ENCODE data around the gene KIAA1671.

KIAA1671 gene

DNA sequence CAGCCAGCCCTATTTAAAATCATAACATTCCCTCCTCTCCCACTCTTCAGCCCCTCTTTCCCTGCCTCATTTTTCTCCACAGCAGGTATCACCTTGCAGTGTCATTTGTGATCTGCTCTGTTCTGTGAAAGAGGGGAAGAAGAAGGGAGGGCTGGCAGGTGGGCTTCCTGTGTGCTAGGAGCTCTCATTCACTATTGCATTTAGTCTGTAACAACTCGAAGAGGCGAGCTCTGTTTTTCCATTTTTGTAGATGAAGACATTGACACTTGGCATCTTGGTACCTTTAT, 195.1 kb downstream of the KIAA1671 start:
- no peak for DNase-seq (ENCODE audit: low read depth)

DNA sequence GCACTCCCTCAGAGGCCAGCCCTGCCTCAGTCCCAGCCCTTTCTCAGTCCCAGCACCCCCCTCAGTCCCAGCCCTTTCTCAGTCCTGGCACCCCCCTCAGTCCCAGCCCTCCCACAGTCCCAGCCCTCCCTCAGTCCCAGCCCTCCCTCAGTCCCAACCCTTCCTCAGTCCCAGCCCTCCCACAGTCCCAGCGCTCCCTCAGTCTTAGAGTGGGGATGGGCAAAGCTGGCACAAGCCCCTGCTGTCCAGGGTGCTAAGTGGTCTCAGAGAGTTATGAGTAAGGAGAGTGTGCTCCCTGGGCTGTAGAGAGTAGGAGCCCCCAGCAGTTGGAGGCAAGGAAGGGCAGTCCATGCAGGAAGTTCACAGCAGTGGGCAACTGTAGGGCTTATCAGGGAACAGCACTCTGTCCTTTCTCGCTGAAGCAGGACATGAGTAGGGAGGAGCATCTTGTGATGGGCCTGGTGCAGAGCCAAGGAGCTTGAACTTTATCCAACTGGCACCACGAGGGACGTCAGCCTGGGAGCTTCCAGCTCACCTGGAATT, 195.7 kb downstream of the KIAA1671 start:
- no peak for DNase-seq (ENCODE audit: low read depth)

DNA sequence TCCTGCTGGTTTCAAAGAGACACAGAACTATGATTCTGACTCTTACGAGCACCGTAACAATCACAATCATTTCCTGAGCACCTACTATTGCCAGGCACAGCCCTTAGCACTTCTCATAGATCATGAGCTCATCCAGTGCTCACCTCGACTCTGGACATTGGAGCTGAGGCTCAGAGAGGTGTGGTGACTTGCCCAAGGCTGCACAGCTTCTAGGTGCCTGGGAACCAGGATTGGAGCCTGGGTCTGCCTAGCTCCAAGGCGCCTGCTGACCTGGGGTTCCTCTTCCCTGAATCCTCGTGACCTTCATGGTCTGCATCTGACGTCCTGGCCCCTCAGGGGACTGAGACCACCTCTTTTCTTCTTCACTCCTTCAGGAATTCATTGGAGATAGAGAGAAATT, 196.5 kb downstream of the KIAA1671 start:
- DNase-seq (ENCODE audit: low read depth): no peak

DNA sequence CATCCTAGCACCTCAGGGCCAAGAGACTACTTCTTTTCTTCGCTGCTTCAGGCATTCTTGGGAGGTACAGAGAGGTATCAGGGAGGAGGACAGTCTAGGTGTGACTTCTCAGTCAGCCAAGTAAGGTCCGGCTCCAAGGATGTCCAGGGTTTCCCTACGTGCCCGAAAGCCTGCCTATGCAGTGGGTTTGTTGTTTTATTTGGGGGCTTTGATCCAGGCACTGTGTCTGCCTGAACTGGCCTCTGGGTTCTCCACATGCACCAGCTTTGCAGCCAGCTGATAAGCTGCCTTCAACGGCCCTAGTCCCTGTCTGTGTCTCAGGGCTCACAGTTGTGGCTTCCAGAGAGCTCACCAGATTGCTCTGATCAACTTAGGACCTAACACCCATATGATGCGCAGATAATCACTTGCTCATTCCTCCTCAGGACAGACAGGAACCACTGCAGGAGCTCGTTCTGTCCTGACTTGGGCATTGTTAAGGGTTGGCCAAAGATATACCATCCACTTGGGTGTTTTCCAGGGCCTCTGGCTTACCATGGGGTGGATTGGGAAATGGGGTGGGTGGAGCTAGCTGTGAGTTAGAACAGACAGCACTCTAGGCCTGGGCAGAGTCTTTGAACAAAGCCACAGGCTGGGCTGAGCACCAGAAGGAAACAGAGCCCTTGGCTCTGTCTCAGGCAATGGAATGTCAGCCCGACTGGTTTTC, 201.6 kb downstream of the KIAA1671 start:
- peak; percentile 92 for DNase-seq (ENCODE audit: low read depth)

DNA sequence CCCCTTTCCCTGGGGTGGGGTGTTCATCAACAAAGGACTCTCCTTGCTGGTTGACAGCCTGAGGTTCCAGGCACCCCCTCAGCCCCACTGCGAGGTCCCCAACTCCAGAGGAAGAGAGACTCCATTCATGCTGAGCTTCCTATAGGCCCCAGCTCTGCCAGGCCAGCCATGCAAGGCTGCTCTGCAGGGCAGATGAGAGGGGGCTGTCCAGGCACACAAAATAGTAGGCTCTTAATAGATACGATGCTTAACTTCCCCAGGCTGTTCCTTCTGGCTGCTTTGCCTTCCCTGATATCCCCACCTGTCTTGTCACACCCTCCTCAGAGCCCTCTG, 202.1 kb downstream of the KIAA1671 start:
- DNase-seq (ENCODE audit: low read depth): no peak

DNA sequence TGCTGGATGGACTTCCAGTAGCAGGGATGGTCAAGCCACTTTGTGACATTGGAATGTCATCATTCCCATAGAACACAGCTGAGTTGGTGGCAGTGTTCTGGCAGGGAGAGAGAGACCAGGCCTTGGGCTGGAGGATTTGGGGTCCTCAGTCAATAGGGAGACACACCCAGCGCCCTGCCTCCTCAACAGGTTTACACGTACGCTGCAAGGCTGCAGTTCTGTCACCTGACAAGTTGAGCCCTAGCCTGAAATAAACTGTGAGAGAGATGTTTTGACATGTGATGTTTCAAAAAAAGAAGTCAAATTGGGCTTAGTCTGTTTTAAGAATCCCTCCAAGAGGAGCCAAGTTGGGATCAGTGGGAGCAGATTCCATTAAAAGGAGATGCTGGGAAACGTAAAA, 204.2 kb downstream of the KIAA1671 start:
- no peak for DNase-seq (ENCODE audit: low read depth)

DNA sequence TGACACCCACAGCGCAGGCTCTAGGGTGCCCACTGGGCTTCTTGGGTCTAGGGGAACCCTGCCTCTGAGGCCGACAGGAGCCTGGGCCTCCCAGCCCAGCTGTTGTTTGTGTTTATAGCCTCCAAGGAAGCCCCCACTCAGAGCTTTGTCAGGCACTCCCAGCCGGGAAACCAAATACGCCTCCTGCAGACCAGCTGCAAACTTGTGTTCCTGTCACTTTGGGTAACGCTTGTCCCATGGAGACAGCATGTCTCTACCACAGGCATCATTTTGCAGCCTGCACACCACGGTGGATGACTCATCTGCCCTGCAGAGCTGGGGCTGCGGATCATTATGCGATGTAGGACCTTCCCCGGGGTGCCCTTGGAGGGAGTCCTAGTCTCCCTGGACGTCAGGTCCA, 206.5 kb downstream of the KIAA1671 start:
- DNase-seq (ENCODE audit: low read depth): peak; percentile 18

DNA sequence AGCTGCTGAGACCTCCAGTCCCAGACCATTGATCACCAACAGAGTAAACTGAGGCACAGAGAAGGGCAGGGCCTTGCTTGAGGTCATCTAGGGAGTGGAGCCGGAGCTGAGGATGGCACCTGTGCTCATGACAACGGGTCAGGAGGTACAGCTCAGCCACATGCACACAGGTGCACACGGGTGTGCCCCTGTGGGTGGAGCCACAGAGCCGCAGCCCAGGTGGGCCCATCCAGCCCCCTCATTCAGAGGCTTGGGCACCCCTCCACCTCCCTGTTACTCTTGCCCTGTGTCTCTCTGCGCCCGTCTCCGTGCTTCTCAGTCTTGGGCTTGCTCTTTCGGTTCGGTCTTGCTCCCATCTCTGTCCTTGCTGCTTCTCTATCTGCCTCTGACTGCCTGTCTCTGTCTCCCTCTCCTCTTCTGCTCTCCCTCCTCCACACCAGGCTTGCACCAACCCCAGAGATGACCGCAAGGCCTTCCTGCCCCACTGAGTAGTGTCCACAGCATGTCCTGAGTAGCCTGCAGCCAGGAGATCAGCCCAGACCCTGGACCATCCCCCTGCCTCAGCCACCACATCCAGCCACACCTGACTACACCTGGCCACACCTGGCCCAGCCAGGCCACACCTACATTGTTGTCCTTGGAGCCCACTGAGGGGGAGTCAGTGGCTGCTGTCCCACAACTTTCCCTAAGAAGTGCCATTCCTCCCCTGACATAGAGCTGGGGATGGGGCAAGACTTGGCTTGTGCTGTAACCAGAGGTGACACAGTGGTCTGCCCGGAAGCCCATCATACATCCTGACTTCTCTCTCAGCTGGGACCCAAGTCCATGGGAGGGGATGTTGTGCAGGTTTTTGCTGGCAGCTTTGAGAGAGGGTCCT, 207.8 kb downstream of the KIAA1671 start:
- DNase-seq (ENCODE audit: low read depth): no peak

DNA sequence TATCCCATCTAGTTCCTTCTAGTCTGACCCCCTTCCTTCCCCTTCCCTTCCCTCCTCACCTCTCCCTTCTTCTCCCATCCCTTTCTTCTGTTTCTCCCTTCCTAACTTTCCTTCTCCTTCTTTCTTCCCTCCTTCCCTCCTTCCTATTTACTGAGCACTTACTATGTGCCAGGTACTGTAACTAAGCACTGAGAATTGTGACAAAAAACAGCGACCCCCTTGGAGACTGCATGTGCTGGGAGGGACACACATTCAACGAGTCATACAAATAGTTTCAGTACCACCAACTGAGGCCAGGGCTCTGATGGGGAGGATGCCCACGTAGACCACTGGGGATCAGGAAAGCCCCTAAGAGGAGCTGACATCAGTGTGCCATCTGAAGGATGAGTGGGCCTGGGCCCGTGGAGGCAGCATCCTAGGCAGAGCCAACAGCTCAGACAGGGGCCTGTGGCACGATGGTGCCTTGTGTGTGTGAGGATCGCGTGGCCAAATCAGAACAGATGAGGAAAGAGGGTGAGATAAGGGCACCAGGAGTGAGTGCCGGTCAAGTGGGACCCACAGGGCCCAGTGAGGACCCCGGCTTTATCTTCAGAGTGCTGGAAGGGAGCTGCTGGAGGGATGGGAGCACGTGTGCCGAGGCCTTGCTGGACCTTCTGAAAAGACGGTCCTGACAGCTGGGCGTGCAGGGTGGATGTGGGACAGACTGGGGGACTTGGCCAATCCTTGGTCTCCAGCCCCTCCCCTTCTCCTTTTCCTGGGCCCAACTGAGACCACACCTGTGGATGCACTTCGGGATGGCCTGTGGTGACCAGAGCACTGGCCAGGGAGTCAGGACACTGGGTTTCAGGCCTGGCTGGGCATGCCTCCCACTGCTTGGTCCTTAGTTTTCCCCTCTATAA, 208.8 kb downstream of the KIAA1671 start:
- DNase-seq (ENCODE audit: low read depth): no peak

DNA sequence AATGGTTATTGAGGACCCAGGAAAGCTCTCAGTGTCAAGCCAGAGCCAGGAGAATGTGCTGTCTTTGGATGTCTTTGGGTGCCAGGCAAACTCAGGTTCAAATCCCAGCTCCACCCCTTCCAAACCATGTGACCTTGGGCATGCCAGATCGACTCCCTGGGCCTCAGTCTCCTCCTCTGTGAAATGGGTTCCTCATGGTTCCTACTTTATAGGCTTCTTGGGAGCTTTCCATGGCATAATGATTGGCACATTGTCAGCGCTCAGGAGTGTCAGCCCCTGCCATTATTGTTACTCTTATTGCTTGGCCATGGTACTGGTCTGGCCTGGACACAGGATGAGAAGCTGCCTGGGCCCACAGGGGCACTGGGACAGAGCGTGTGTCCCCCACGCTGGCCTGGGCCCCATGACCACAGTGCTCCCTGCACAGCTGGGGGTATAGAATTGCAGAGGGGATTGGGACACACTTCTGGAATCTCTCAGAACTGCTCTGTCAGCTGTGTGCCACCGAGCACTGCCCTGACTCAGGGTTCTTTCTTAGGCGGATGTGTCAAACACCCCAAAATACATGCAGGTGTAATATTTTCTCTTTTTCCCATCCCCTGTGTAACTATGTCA, 209.5 kb downstream of the KIAA1671 start:
- DNase-seq (ENCODE audit: low read depth): peak; percentile 16

DNA sequence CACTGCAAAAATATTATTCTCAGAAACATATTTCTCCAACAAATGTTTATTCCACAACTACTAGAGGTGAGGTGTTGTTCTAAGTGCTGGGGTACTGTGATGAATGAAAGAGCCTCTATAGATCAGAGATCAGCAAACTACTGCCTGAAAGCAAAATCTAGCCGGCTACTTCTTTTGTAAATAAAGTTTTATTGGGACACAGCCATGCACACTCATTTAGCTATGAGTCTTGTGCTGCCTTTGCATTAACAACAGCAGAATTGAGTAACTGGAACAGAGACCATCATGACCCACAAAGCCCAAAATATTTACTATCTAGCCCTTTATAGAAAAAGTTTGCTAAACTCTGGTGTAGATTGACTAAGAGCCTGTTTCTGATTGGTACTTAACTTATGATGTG, 210.0 kb downstream of the KIAA1671 start:
- DNase-seq (ENCODE audit: low read depth): no peak

DNA sequence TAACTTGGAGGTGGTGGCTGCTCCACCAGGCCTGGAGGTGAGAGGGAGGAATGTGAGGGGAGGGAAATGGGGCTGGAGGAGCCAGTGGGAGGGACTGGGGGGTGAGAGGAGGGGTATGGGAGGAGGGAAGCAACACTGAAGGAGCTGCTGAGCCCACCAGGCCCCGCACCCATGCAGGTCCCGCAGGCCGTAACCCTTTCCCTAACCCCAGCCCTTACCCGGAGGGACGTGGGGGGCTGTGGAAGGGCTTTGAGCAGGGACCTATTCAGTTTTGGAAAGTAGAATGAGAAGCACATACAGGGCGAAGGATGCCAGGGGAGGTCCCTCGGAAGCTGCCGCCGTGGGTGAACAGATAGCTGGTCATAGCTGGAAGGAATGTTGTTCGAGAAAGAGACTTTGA, 213.3 kb downstream of the KIAA1671 start:
- no peak for DNase-seq (ENCODE audit: low read depth)

DNA sequence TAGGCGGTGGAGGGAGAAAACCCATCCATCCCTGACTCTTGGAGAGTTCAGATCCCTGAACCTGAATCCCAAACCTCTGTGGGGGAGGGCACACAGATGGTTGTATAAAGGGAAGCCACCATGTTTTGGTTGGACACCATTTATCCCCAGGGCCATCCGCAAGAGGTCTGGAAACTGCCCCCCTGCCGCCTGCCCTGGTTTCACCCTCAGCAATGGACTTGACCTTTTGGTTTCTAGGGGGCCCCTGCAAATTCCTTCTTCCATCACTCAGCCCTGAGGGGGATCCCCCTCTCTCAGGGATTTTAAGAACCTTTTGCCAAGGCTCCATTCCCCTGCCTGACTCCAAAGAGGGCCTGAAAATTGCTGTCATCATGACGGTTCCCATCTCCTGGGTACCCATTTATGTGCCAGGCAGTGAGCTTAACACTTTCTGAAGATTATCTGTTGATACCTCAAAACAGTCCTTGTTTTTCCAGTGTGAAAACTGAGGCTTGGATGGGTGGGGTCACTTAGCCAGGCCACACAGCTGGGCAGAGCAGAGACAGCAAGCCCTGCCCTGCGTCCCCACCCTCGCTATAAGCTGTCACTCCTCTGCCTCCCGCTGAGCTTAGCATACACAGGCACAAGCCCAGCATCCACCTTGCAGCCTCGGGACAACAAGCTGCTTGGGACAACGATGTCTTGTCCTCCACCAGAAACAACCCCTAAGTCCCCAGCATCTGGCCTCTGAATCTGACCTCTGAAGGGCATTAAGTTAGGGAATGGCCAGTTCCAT, 213.9 kb downstream of the KIAA1671 start:
- DNase-seq (ENCODE audit: low read depth): no peak

DNA sequence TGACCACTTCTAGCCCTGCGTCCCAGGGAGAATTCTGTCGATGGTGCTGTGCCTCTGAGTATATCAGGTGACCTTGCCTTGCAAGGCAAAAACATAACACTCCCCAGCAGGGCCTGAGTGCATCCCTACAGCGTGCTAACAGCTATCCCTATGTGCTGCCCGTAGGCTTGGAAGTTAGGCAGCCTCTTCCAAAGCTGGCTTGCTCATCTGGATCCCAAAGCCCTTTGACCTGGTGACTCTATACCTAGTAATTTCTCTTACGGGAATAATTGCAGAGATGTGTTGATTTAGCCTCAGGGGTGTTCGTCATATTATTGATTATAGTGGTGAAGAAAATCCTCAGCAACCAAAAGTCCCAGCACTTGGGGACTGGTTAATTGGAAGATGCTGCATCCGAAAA, 214.6 kb downstream of the KIAA1671 start:
- no peak for DNase-seq (ENCODE audit: low read depth)

DNA sequence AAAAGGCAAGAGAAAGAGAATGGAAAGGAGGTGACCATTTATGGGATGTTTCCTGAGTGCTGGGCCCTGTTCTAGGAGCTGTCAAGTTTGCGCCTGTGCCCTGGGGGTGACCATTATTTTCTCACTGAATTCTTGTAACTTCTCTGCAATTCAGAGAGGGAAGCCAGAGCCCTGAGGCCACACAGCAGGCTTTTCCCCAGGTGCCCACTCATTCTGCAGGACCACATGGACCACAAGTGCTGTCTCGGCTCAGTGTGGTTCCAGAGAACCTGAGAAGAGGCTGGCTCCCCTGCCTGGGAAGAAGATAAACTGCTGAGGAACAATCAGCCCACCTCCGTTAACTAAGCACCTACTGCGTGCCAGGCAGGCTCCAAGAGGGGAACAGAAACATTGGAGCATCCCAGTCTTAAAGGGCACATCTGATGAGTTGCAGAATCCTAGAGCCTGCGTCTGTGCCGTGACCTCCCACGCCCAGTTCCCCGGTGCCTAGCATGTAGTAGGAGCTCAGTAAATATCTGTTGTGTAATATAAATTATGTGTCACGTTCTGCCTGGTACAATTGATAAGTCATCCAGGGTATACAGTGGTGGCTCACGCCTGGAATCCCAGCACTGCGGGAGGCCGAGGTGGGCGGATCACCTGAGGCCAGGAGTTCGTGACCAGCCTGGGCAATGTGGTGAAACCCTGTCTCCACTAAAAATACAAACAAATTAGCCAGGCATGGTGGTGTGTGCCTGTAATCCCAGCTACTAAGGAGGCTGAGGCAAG, 215.5 kb downstream of the KIAA1671 start:
- no peak for DNase-seq (ENCODE audit: low read depth)

DNA sequence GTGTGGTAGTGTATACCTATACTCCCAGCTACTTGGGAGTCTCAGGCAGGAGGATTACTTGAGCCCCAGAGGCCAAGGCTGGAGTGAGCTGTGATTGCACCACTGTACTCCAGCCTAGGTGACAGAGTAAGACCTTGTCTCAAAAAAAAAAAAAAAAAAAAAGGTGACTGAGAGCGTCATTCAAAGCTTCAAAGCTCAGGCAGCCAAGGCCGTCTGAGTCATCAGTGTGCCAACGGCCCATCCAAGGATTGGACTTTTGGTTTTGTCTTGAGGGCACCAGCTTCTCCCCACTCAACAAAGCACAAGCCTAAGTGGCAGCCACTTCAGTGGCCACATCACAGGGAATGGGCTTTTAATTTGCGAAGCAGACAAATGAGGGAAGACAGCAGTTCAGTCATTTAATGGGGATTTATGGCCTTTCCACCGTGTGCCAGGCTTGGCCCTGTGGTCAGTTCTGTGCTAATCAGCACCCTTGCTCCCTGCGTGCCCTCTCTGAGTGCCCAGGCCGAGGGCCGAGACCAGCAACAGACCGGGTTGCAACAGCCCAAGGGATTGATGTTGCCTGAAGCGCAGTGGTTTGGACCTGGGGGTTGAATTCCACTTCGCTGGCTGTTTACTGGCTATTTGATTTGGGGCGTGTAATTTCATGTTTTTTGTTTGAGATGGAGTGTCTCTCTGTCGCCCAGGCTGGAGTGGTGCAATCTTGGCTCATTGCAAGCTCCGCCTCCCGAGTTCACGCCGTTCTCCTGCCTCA, 216.9 kb downstream of the KIAA1671 start:
- peak; percentile 3 for DNase-seq (ENCODE audit: low read depth)

DNA sequence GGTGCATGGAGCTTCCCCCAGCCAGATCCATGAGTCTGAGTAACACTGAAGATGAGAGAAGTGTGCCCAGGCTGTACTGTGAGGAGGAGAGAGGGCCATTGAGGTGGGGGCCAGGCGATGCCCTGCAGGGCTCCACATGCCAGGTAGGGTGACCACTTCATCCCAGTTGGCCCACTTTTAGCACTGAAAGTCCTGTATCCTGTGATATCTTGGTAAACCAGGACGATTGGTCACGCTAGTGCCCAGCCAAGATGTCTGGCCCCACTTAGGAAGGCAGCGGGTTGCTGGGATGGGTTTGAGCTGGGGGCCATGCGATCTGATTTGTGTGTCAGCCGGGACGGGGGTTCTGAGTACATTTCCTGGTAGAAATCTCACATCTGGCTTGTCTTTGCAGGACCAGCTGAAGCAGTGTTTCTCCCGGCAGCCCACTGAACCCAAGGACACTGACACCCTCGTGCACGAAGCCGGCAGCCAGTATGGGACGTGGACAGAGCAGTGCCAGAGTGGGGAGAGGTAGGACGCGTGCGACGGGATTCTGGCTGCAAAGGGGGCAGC, 218.0 kb downstream of the KIAA1671 start:
- DNase-seq (ENCODE audit: low read depth): no peak

DNA sequence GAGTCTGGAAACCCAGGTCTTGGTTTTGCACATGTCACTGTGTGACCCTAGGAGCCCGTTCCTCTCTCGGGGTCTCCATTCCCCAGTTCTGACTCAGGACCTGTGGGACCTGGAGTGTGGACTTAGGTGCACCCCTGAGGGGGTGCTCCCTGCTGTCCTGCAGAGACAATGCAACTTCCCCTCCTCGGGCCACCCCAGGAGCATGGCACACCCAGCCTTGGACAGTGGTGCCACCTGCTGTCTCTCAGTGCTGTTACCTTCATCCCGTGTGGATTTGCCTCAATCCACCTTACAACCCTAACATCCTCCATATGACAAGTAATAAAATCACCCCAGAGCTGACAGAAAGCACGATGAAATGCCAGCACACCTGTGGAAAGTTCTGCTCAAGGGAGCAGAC, 219.6 kb downstream of the KIAA1671 start:
- DNase-seq (ENCODE audit: low read depth): no peak

DNA sequence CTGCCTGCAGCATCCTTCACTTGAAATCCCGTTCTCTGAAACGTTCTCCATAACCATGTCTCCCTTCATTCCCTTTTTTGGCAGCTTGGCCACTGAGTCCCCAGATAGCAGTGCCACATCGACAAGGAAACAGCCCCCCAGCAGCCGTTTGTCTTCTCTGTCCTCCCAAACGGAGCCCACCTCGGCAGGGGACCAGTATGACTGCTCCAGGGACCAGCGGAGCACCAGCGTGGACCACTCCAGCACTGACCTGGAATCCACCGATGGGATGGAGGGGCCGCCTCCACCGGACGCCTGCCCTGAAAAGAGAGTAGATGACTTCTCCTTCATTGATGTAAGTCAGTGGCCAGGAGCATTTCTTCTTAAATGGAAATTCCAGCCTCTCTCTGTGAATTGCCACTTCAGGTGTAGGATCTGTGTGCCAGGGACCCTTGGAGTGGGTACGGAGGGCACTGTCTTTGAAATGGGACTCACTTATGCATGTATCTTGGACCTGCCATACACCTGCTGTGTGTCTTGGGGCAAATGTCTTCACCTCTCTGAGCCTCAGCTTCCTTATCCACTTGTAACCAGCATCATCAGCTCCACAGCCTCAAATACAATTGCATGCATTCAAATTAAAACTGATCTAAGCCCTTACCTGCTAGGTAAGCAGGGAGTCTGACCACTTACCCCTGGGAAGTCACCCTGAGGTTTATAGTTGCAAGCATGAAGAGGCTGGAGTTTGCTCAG, 221.8 kb downstream of the KIAA1671 start:
- DNase-seq (ENCODE audit: low read depth): no peak
